ENCODE measurements around the gene IZUMO4.

DNA sequence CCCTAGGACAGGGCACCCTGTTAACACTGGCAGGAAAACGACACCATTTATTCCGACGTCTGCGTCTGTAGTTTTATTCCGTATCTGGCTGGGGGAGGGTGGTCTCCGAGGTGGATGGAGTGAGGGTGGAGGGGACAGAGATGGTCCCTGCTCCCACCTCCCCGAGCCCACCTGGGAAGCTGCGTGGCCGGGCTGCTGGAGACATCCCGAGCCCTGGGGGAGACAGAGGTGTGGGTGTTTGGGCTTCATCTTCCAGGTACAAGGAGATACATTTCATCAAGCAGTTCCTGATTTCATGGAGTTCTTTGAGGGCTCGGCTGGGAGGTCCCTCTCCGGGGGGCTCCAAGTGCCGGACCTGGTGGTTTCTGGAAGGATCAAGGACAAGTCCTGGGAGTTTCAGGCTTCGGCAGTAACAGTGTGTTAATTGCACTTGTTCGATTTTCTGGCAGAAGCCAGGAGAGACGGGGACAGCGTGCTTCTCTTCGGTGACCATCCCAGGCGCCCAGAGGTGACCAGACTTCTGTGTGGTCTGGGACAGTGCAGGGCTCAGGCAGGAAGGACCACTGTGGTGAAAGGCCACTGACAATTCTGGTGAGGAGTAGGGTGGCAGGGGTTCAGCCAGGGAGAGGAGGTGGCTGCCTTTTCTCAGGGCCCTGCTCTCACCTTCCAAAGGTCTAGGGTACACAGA lies 25.6 kb upstream of the IZUMO4 start:
- TF ChIP-seq, protein P1, sequence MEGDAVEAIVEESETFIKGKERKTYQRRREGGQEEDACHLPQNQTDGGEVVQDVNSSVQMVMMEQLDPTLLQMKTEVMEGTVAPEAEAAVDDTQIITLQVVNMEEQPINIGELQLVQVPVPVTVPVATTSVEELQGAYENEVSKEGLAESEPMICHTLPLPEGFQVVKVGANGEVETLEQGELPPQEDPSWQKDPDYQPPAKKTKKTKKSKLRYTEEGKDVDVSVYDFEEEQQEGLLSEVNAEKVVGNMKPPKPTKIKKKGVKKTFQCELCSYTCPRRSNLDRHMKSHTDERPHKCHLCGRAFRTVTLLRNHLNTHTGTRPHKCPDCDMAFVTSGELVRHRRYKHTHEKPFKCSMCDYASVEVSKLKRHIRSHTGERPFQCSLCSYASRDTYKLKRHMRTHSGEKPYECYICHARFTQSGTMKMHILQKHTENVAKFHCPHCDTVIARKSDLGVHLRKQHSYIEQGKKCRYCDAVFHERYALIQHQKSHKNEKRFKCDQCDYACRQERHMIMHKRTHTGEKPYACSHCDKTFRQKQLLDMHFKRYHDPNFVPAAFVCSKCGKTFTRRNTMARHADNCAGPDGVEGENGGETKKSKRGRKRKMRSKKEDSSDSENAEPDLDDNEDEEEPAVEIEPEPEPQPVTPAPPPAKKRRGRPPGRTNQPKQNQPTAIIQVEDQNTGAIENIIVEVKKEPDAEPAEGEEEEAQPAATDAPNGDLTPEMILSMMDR (conservative IDR thresholded peaks at IDR 0.05; ENCODE audit: low read length) = no peak
- TF ChIP-seq EZH2phosphoT487 (IDR thresholded peaks at IDR 0.05; ENCODE audit: borderline replicate concordance) = no peak

Measured in Loucy (cell line).